PC-3 (cell line): Measurements from ENCODE around the gene ACVR1B. TPM values are rescaled to one million over a fixed set of nuclear protein-coding genes. Genes with fewer than 3 reads are reported as not detected.
"Not testable (repeated sequence)": the region's sequence is repeated elsewhere in the genome, so short reads cannot be mapped to it uniquely, and the experiment has no call there.

Source experiments
- ATAC-seq: fragments of 200-7000 bp; cut with Tn5 transposase; 2 replicates; pipeline ENCODE4 v1.9.1; 2020; ENCODE audit warnings: mild to moderate bottlenecking, moderate library complexity
- BruUV-seq: library from RNA; stranded (reverse); fragments of 400-500 nt; replicated peaks from 2 replicates; lab custom pipeline; 2021; lab: Mats Ljungman, UMichigan
- CTCF ChIA-PET: fragments of 300-600 bp; sonication (Branson Sonifier 250); formaldehyde crosslinking; loops from one replicate; lab custom pipeline; 2022; ENCODE audit warnings: antibody characterized with exemption; lab: Charles Lee
- POLR2A ChIA-PET: fragments of 300-600 bp; sonication (Branson Sonifier 250); formaldehyde crosslinking; loops from one replicate; lab custom pipeline; 2022; ENCODE audit warnings: antibody characterized with exemption; ENCODE audit not compliant: unreplicated experiment; lab: Charles Lee
- DNase-seq: peaks from one replicate; pipeline ENCODE4 v3.0.0-alpha.2; 2015
- H2AFZ ChIP-seq: fragments of 300-600 bp; sonication (generic); 2 replicates; pipeline ENCODE4 v1.6.0; 2016; ENCODE audit warnings: antibody characterized with exemption, low read length
- H3F3A ChIP-seq: fragments of 300-600 bp; sonication (generic); one replicate; pipeline ENCODE4 v1.6.0; 2017; ENCODE audit warnings: antibody characterized with exemption, low read length, control low read depth, mild to moderate bottlenecking; ENCODE audit not compliant: unreplicated experiment
- H3K27ac ChIP-seq: fragments of 300-600 bp; sonication (generic); 2 replicates; pipeline ENCODE4 v1.5.1; 2016; ENCODE audit warnings: mild to moderate bottlenecking, low read length
- H3K27me3 ChIP-seq: fragments of 300-600 bp; sonication (generic); 2 replicates; pipeline ENCODE4 v1.6.1; 2016; ENCODE audit warnings: low read length, mixed read lengths
- H3K36me3 ChIP-seq: fragments of 300-600 bp; sonication (generic); 2 replicates; pipeline ENCODE4 v1.6.1; 2016; ENCODE audit warnings: low read depth, mixed run types, low read length, mixed read lengths
- H3K4me1 ChIP-seq: fragments of 300-600 bp; sonication (generic); 2 replicates; pipeline ENCODE4 v1.5.1; 2016; ENCODE audit warnings: low read length; ENCODE audit not compliant: insufficient read depth
- H3K4me2 ChIP-seq: fragments of 300-600 bp; sonication (generic); 2 replicates; pipeline ENCODE4 v1.6.0; 2016; ENCODE audit warnings: low read length
- H3K4me3 ChIP-seq: fragments of 300-600 bp; sonication (generic); 2 replicates; pipeline ENCODE4 v1.5.1; 2016; ENCODE audit warnings: mild to moderate bottlenecking, low read length, mixed read lengths
- H3K79me2 ChIP-seq: fragments of 300-600 bp; sonication (generic); 2 replicates; pipeline ENCODE4 v1.6.1; 2017; ENCODE audit warnings: low read length, mixed read lengths
- H3K9ac ChIP-seq: fragments of 300-600 bp; sonication (generic); 2 replicates; pipeline ENCODE4 v1.6.0; 2016; ENCODE audit warnings: mild to moderate bottlenecking, low read length
- H3K9me2 ChIP-seq: fragments of 300-600 bp; sonication (generic); replicated peaks from 2 replicates; pipeline ENCODE4 v1.6.1; 2016; ENCODE audit warnings: mixed run types, low read length, mixed read lengths
- H3K9me3 ChIP-seq: fragments of 300-600 bp; sonication (generic); 2 replicates; pipeline ENCODE4 v1.6.1; 2016; ENCODE audit warnings: low read length, mixed read lengths
- H4K20me1 ChIP-seq: fragments of 300-600 bp; sonication (generic); 2 replicates; pipeline ENCODE4 v1.6.1; 2016; ENCODE audit warnings: low read length, mixed read lengths
- CTCF ChIP-seq: fragments of 300-600 bp; sonication (generic); conservative IDR thresholded peaks from 2 replicates; pipeline ENCODE4 v1.5.1; 2017; ENCODE audit warnings: antibody characterized with exemption, low read depth, mild to moderate bottlenecking, low read length
- EZH2 ChIP-seq: fragments of 300-600 bp; sonication (generic); IDR thresholded peaks from one replicate; pipeline ENCODE4 v1.6.1; 2017; ENCODE audit warnings: antibody characterized with exemption, mild to moderate bottlenecking, low read length; ENCODE audit not compliant: unreplicated experiment
- EZH2phosphoT487 ChIP-seq: fragments of 300-600 bp; sonication (generic); IDR thresholded peaks from 2 replicates; pipeline ENCODE4 v1.6.1; 2018; ENCODE audit warnings: mild to moderate bottlenecking, antibody characterized with exemption, low read length, borderline replicate concordance
- intact Hi-C: fragments of 100-400 bp; cut with micrococcal nuclease; formaldehyde crosslinking; loops from 2 replicates; pipeline ENCODE4 v1.9.0; 2023
- total RNA-seq: library from RNA; depleted of rRNA; stranded (reverse); fragments of >200 nt; gene quantifications from 2 replicates; pipeline ENCODE4 v1.2.3, GENCODE V29; 2014

The ACVR1B gene
- total RNA-seq, 1 experiment from 2014 or later: 9.8 TPM

DNA sequence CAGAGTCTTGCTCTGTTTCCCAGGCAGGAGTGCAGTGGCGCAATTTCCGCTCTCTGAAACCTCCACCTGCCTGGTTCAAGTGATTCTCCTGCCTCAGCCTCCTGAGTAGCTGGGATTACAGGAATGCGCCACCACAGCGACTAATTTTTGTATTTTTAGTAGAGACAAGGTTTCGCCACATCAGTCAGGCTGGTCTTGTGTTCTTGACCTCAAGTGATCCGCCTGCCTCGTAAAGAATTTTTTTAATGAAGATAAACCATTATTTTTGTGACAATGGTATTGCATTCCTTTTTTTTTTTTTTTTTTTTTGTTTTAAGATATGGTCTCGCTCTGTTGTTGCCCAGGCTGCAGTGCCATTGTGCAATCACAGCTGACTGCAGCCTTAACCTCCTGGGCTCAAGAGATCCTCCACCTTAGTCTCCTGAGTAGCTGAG is 25.8 kb downstream of the ACVR1B start:
- Histone ChIP-seq H3K4me1 (no peaks in the 10 kb centered on the region), H3K9me2 (no peaks in the 10 kb centered on the region), H3K9me3 (no peaks in the 10 kb centered on the region), H3K36me3 (no peaks in the 10 kb centered on the region; the same call in 1 of the 2 replicates), H2AFZ (no peak overlapping the region), H3K9ac (no peak overlapping the region), H3K27me3 (no peaks in the 10 kb centered on the region), H3K4me3 (no peak overlapping the region), H3K79me2 (peaks cover 16% of the 10 kb centered on the region; the same call in 1 of the 2 replicates), H3K4me2 (no peak overlapping the region), H4K20me1 (no peaks in the 10 kb centered on the region), H3K27ac (no peak overlapping the region), H3F3A (no peaks in the 10 kb centered on the region)
- ATAC-seq (no peak), DNase-seq (no peak)
- intact Hi-C loops: no loop called here
- TF ChIP-seq CTCF (no peak), EZH2phosphoT487 (no peak), EZH2 (no peak)
- ChIA-PET POLR2A (no interaction called here), CTCF (interaction anchor here (0.6 kb wide), 1 partner anchor 87 kb away, joined by 6 read pairs; no protein-coding TSS in a partner anchor)
- no TSS peak for BruUV-seq

GRCh38 chr12:51979306-51979705 is 27.8 kb downstream of the ACVR1B start:
- H3K79me2 ChIP-seq, H3K27me3 ChIP-seq, POLR2A ChIA-PET, H3K36me3 ChIP-seq, H3K9ac ChIP-seq, H3F3A ChIP-seq, H3K9me2 ChIP-seq, H2AFZ ChIP-seq, H4K20me1 ChIP-seq, H3K27ac ChIP-seq, CTCF ChIA-PET, ATAC-seq, BruUV-seq, H3K4me2 ChIP-seq, intact Hi-C loops, DNase-seq, H3K4me3 ChIP-seq, H3K4me1 ChIP-seq, H3K9me3 ChIP-seq: not testable (repeated sequence)

- ATAC-seq (peak; percentile 92), DNase-seq (peak; percentile 71)
- Histone ChIP-seq H3K4me2 (no peak overlapping the region), H3K4me3 (no peak overlapping the region), H2AFZ (no peak overlapping the region), H3K9ac (no peak overlapping the region), H3K27ac (no peak overlapping the region), H3K4me1 (no peaks in the 10 kb centered on the region), H3K27me3 (no peaks in the 10 kb centered on the region), H3K9me3 (no peaks in the 10 kb centered on the region), H3F3A (no peaks in the 10 kb centered on the region), H3K9me2 (no peaks in the 10 kb centered on the region), H3K36me3 (peaks cover 1% of the 10 kb centered on the region; the same call in 1 of the 2 replicates), H4K20me1 (no peaks in the 10 kb centered on the region), H3K79me2 (no peaks in the 10 kb centered on the region)
- ChIA-PET CTCF (interaction anchor here (0.7 kb wide), 1 partner anchor 80 kb away, joined by 3 read pairs; no protein-coding TSS in a partner anchor), POLR2A (no interaction called here)
- intact Hi-C loops: loop anchor here (1.0 kb wide), 2 partner anchors 54 to 85 kb away; no protein-coding TSS in a partner anchor
- no TSS peak for BruUV-seq
- TF ChIP-seq CTCF (peak; percentile 95), EZH2phosphoT487 (no peak)
Measured at GRCh38 chr12:51980051-51980808, 28.7 kb downstream of the ACVR1B start.
